Gastroesophageal sphincter (tissue), 3 donors: Measurements from ENCODE around the gene PHF2.

ENCODE experiments used
- POLR2A ChIP-seq, 2 donors: fragments of 450-650 bp; IDR thresholded peaks; one replicate each; pipeline ENCODE4 v1.6.1; 2017; ENCODE audit warnings: antibody characterized with exemption in 2 of 2, mild to moderate bottlenecking in 2 of 2, moderate library complexity in 1 of 2
- POLR2AphosphoS5 ChIP-seq: sonication (generic); formaldehyde crosslinking; IDR thresholded peaks from one replicate; pipeline ENCODE4 v1.6.1; 2017; ENCODE audit warnings: antibody characterized with exemption
- TF ChIP-seq, protein P1 (sequence below), 4 experiments: fragments of 200-600 bp in 2 of 4; fragments of 450-650 bp in 2 of 4; sonication (generic) in 1 of 4; IDR thresholded peaks; one replicate each; pipeline ENCODE4 v1.5.1; 2017 to 2019; ENCODE audit warnings: antibody characterized with exemption in 4 of 4, mild to moderate bottlenecking in 2 of 4, moderate library complexity in 2 of 4

- TF ChIP-seq, protein P1, sequence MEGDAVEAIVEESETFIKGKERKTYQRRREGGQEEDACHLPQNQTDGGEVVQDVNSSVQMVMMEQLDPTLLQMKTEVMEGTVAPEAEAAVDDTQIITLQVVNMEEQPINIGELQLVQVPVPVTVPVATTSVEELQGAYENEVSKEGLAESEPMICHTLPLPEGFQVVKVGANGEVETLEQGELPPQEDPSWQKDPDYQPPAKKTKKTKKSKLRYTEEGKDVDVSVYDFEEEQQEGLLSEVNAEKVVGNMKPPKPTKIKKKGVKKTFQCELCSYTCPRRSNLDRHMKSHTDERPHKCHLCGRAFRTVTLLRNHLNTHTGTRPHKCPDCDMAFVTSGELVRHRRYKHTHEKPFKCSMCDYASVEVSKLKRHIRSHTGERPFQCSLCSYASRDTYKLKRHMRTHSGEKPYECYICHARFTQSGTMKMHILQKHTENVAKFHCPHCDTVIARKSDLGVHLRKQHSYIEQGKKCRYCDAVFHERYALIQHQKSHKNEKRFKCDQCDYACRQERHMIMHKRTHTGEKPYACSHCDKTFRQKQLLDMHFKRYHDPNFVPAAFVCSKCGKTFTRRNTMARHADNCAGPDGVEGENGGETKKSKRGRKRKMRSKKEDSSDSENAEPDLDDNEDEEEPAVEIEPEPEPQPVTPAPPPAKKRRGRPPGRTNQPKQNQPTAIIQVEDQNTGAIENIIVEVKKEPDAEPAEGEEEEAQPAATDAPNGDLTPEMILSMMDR (IDR thresholded peaks at IDR 0.05), result no peak
- TF ChIP-seq POLR2AphosphoS5, result no peak
- TF ChIP-seq POLR2A (IDR thresholded peaks at IDR 0.05), result no peak
These were observed 942 bp downstream of the PHF2 start for GRCh38 chr9:93577078-93577974.
